ENCODE data around the gene NLGN4Y.

GRCh38 chrY:14523491-14524271 is 648 bp upstream of the NLGN4Y start:
- no peak for TF ChIP-seq SMC3 (IDR thresholded peaks at IDR 0.05; ENCODE audit: low read depth, low read length)
- TF ChIP-seq CTCF (IDR thresholded peaks at IDR 0.05): no peak
- TF ChIP-seq YY1 (IDR thresholded peaks at IDR 0.05; ENCODE audit: low read depth): no peak
- TF ChIP-seq SIN3A (IDR thresholded peaks at IDR 0.05; ENCODE audit: borderline replicate concordance, low read depth, low read length): no peak
- no peak for TF ChIP-seq EZH2phosphoT487 (IDR thresholded peaks at IDR 0.05; ENCODE audit: borderline replicate concordance, low read depth)
- no peak for TF ChIP-seq MAX (IDR thresholded peaks at IDR 0.05; ENCODE audit: low read depth)
- TF ChIP-seq POLR2AphosphoS5 (IDR thresholded peaks at IDR 0.05; ENCODE audit: low read depth, low read length): no peak
- TF ChIP-seq FOXJ3 (CRISPR knock-in tag; IDR thresholded peaks at IDR 0.05): no peak
- no peak for TF ChIP-seq GABPA (IDR thresholded peaks at IDR 0.05; ENCODE audit: low read depth)
- no peak for TF ChIP-seq RFX5 (IDR thresholded peaks at IDR 0.05; ENCODE audit: low read length)
- no peak for TF ChIP-seq GATA2 (CRISPR knock-in tag; IDR thresholded peaks at IDR 0.05)
